Activated T-cell treated with anti-CD3 and anti-CD28 coated beads, Interleukin-2, amount 50 U/mL, for 4 hours (primary cell): ENCODE results near the gene MAST3. TPM values are rescaled to one million over a fixed set of nuclear protein-coding genes. Genes with fewer than 3 reads are reported as not detected.

Experiments used
- ATAC-seq, 2 donors: fragments of 200-7000 bp; cut with Tn5 transposase; one replicate each; pipeline ENCODE4 v1.10.0; 2021
- DNase-seq: peaks from one replicate; pipeline ENCODE4 v3.0.0-alpha.2; 2020
- H3K27me3 Mint-ChIP-seq: one replicate; pipeline ENCODE4 v1.8.0; 2021; ENCODE audit warnings: low read depth, mixed read lengths
- H3K36me3 Mint-ChIP-seq: one replicate; pipeline ENCODE4 v1.8.0; 2022; ENCODE audit warnings: mixed read lengths; ENCODE audit not compliant: insufficient read depth
- H3K4me1 Mint-ChIP-seq: one replicate; pipeline ENCODE4 v1.8.0; 2021; ENCODE audit warnings: low read depth, mixed read lengths
- H3K4me3 Mint-ChIP-seq: one replicate; pipeline ENCODE4 v1.8.0; 2021; ENCODE audit warnings: mild to moderate bottlenecking, moderate library complexity, mixed read lengths
- H3K9me3 Mint-ChIP-seq: one replicate; pipeline ENCODE4 v1.8.0; 2021; ENCODE audit warnings: mixed read lengths
- total RNA-seq, 3 donors: library from RNA; stranded (reverse); gene quantifications; one replicate each; pipeline ENCODE4 v1.2.1, GENCODE V29; 2021

The MAST3 gene
- total RNA-seq, 3 donors from 2014 or later = 10.4 to 11.1 (median 10.7) TPM

GRCh38 chr19:18197306-18197705 is 99.7 kb downstream of the MAST3 start:
- DNase-seq (no peak), ATAC-seq (no peak)
- Mint-ChIP-seq H3K36me3 (peaks cover 7% of the 10 kb centered on the region), H3K27me3 (no peaks in the 10 kb centered on the region), H3K4me3 (no peak overlapping the region), H3K4me1 (peaks cover 22% of the 10 kb centered on the region), H3K9me3 (no peaks in the 10 kb centered on the region)

DNA sequence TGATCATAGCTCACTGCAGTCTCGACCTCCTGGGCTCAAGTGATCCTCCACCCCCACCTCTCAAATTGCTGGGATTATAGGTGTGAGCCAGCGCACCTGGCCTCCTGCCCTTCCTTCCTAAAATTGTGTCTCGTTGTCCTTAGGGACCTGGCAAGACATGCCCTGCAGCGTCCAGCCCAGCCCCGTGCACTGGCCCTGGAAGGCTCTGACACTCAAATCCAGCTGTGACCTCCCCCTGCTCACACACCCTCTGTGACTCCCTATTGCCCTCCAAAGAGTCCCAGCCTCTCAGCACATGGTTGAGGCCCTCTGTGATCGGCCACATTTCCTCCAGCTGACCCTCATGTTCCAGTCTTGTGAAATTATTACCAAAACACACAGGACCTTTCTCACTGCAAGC is 100.4 kb downstream of the MAST3 start:
- Mint-ChIP-seq H3K9me3 (no peaks in the 10 kb centered on the region), H3K4me1 (peaks cover 22% of the 10 kb centered on the region), H3K27me3 (no peaks in the 10 kb centered on the region), H3K4me3 (no peak overlapping the region), H3K36me3 (peaks cover 7% of the 10 kb centered on the region)
- no peak for DNase-seq
- ATAC-seq = no peak

GRCh38 chr19:18198374-18198773 is 100.8 kb downstream of the MAST3 start:
- H3K27me3 Mint-ChIP-seq = no peaks in the 10 kb centered on the region
- peaks cover 7% of the 10 kb centered on the region for H3K36me3 Mint-ChIP-seq
- ATAC-seq (no peak), DNase-seq (no peak)
- H3K9me3 Mint-ChIP-seq = no peaks in the 10 kb centered on the region
- H3K4me1 Mint-ChIP-seq = peaks cover 25% of the 10 kb centered on the region
- no peak overlapping the region for H3K4me3 Mint-ChIP-seq

Other genes with a start within 250 kb of the MAST3 start
- 100 to 1,000 TPM; 181 to 220 (median 189) TPM for gene JAK3, start 249.8 kb upstream of the MAST3 start, total RNA-seq
- gene RPL18A, start 237.9 kb upstream of the MAST3 start, total RNA-seq = 1,000 to 10,000 TPM; 4,001 to 4,060 (median 4,048) TPM
- gene SLC5A5, start 225.8 kb upstream of the MAST3 start, total RNA-seq = 1 to 10 TPM in 2 of 3 donors, under 1 TPM in 1; 0.98 to 1.6 (median 1.1) TPM
- 100 to 1,000 TPM; 228 to 261 (median 236) TPM for gene CCDC124, start 164.8 kb upstream of the MAST3 start, total RNA-seq
- under 1 TPM in 2 of 3 donors, not detected in 1; 0.24 to 0.32 TPM for gene KCNN1, start 130.7 kb upstream of the MAST3 start, total RNA-seq
- gene ARRDC2, start 89.6 kb upstream of the MAST3 start, total RNA-seq = 10 to 100 TPM; 19.4 to 24.4 (median 22.4) TPM
- gene IL12RB1, start 10.8 kb upstream of the MAST3 start, total RNA-seq = 10 to 100 TPM; 10.4 to 16.1 (median 14.8) TPM
- 10 to 100 TPM; 16.5 to 21.4 (median 19.6) TPM for gene PIK3R2, start 55.4 kb downstream of the MAST3 start, total RNA-seq
- 10 to 100 TPM; 13.6 to 36.7 (median 13.8) TPM for gene IFI30, start 76.0 kb downstream of the MAST3 start, total RNA-seq
- gene MPV17L2, start 95.4 kb downstream of the MAST3 start, total RNA-seq = 10 to 100 TPM; 33.9 to 39.7 (median 35.7) TPM
- gene RAB3A, start 106.3 kb downstream of the MAST3 start, total RNA-seq = 1 to 10 TPM; 3.6 to 8.0 (median 6.6) TPM
- gene PDE4C, start 128.7 kb downstream of the MAST3 start, total RNA-seq = not detected
- gene IQCN, start 176.7 kb downstream of the MAST3 start, total RNA-seq = under 1 TPM; 0.35 to 0.42 (median 0.38) TPM
- gene JUND, start 183.8 kb downstream of the MAST3 start, total RNA-seq = 100 to 1,000 TPM; 232 to 244 (median 242) TPM
- gene LSM4, start 225.3 kb downstream of the MAST3 start, total RNA-seq = 100 to 1,000 TPM; 209 to 254 (median 230) TPM
- 10 to 100 TPM; 12.8 to 14.7 (median 13.0) TPM for gene PGPEP1, start 242.8 kb downstream of the MAST3 start, total RNA-seq